H1 (cell line): Measurements from ENCODE around the gene ASXL2. TPM values are rescaled to one million over a fixed set of nuclear protein-coding genes. Genes with fewer than 3 reads are reported as not detected.

ENCODE experiments used
- CTCF ChIA-PET: fragments of 300-600 bp; sonication (Branson Sonifier 250); formaldehyde crosslinking; loops from one replicate; lab custom pipeline; 2021; ENCODE audit not compliant: partially characterized antibody; lab: Charles Lee
- POLR2A ChIA-PET: fragments of 300-600 bp; sonication (Branson Sonifier 250); formaldehyde crosslinking; loops from one replicate; lab custom pipeline; 2021; ENCODE audit warnings: inconsistent platforms; ENCODE audit not compliant: partially characterized antibody; lab: Charles Lee
- DNase-seq, 2 experiments: peaks; one replicate each; pipeline versions ENCODE4 v3.0.0 to v3.0.0-alpha.2; 2010 to 2022; ENCODE audit warnings: low spot score in 2 of 2, low read depth in 1 of 2, mixed read lengths in 1 of 2
- FAIRE-seq: peaks from 2 replicates; lab custom pipeline; 2011; peaks lifted over from hg19 to GRCh38; lab: Jason Lieb, UNC
- H2AFZ ChIP-seq: 2 replicates; pipeline ENCODE4 v1.8.1; 2012; ENCODE audit warnings: low read length, inconsistent platforms
- H2AK5ac ChIP-seq: 2 replicates; pipeline ENCODE4 v1.6.1; 2013; ENCODE audit warnings: low read depth, low read length
- H2BK120ac ChIP-seq: replicated peaks from 2 replicates; pipeline ENCODE3; 2013; ENCODE audit warnings: low read depth, low read length, inconsistent platforms
- H2BK12ac ChIP-seq: 2 replicates; pipeline ENCODE4 v1.6.1; 2013; ENCODE audit warnings: low read depth, low read length
- H2BK15ac ChIP-seq: 2 replicates; pipeline ENCODE4 v1.6.1; 2013; ENCODE audit warnings: low read length
- H2BK20ac ChIP-seq: 2 replicates; pipeline ENCODE4 v1.6.1; 2013; ENCODE audit warnings: low read length
- H2BK5ac ChIP-seq: 2 replicates; pipeline ENCODE4 v1.6.1; 2013; ENCODE audit warnings: low read depth, low read length
- H3K14ac ChIP-seq: 2 replicates; pipeline ENCODE4 v1.6.1; 2013; ENCODE audit warnings: inconsistent platforms; ENCODE audit not compliant: insufficient read length
- H3K18ac ChIP-seq: 2 replicates; pipeline ENCODE4 v1.6.1; 2013; ENCODE audit warnings: low read length; ENCODE audit errors: extremely low read depth
- H3K23ac ChIP-seq: 2 replicates; pipeline ENCODE4 v1.6.1; 2013; ENCODE audit warnings: inconsistent platforms; ENCODE audit not compliant: insufficient read length
- H3K23me2 ChIP-seq: 2 replicates; pipeline ENCODE4 v1.6.1; 2013; ENCODE audit warnings: low read depth, low read length
- H3K27ac ChIP-seq: 2 replicates; pipeline ENCODE4 v1.6.1; 2011; ENCODE audit warnings: low read depth, low read length, inconsistent platforms
- H3K27me3 ChIP-seq, 4 experiments: replicated peaks in 1 of 4; 1 replicate in 1 of 4; 2 replicates in 3 of 4; pipeline versions ENCODE4 v1.6.1 to v1.8.1; 2011 to 2013; ENCODE audit warnings: low read length in 3 of 4, mild to moderate bottlenecking in 3 of 4, inconsistent platforms in 2 of 4, mixed read lengths in 2 of 4, moderate library complexity in 1 of 4; ENCODE audit not compliant: control insufficient read depth in 3 of 4, insufficient read depth in 3 of 4; ENCODE audit errors: extremely low read depth in 1 of 4
- H3K36me3 ChIP-seq, 4 experiments: 2 replicates each; pipeline versions ENCODE4 v1.6.1 to v1.8.1; 2011 to 2013; ENCODE audit warnings: mild to moderate bottlenecking in 4 of 4, low read length in 3 of 4, moderate library complexity in 2 of 4, control low read depth in 1 of 4, inconsistent platforms in 1 of 4; ENCODE audit not compliant: insufficient read depth in 4 of 4, control insufficient read depth in 2 of 4
- H3K4ac ChIP-seq: replicated peaks from 2 replicates; pipeline ENCODE3; 2013; ENCODE audit warnings: low read length, low read depth, mixed read lengths, inconsistent platforms; ENCODE audit not compliant: insufficient read length
- H3K4me1 ChIP-seq, 4 experiments: replicated peaks in 1 of 4; 1 replicate in 1 of 4; 2 replicates in 3 of 4; pipeline versions ENCODE4 v1.6.1 to v1.8.1; 2011 to 2013; ENCODE audit warnings: low read length in 3 of 4, inconsistent platforms in 2 of 4, mixed read lengths in 1 of 4; ENCODE audit not compliant: insufficient read depth in 4 of 4, control insufficient read depth in 3 of 4
- H3K4me2 ChIP-seq, 2 experiments: 2 replicates each; pipeline versions ENCODE4 v1.6.1 to v1.8.1; 2011 to 2013; ENCODE audit warnings: low read depth in 2 of 2, low read length in 2 of 2, control low read depth in 1 of 2, inconsistent platforms in 1 of 2, mild to moderate bottlenecking in 1 of 2; ENCODE audit not compliant: insufficient read depth in 1 of 2
- H3K4me3 ChIP-seq, 4 experiments: fragments of 200-600, 300-600 bp in 1 of 4; sonication (generic), shearing (Covaris generic), sonication (Bioruptor Twin) in 1 of 4; 2 replicates each; pipeline versions ENCODE4 v1.5.1 to v1.8.1; 2011 to 2016; ENCODE audit warnings: low read length in 4 of 4, low read depth in 3 of 4, control low read depth in 2 of 4, inconsistent platforms in 2 of 4, mild to moderate bottlenecking in 2 of 4, mixed read lengths in 1 of 4, moderate library complexity in 1 of 4; ENCODE audit not compliant: insufficient read depth in 2 of 4; ENCODE audit errors: extremely low read depth in 1 of 4
- H3K56ac ChIP-seq: replicated peaks from 2 replicates; pipeline ENCODE3; 2013; ENCODE audit warnings: low read depth, mild to moderate bottlenecking, mixed read lengths, low read length, inconsistent platforms; ENCODE audit not compliant: insufficient read length
- H3K79me1 ChIP-seq: 2 replicates; pipeline ENCODE4 v1.6.1; 2013; ENCODE audit warnings: low read depth, low read length, control low read depth
- H3K79me2 ChIP-seq, 2 experiments: 2 replicates each; pipeline versions ENCODE4 v1.6.1 to v1.8.1; 2012 to 2013; ENCODE audit warnings: low read length in 2 of 2, mild to moderate bottlenecking in 2 of 2, inconsistent platforms in 1 of 2; ENCODE audit not compliant: insufficient read depth in 2 of 2, control insufficient read depth in 1 of 2
- H3K9ac ChIP-seq, 4 experiments: replicated peaks in 1 of 4; 1 replicate in 1 of 4; 2 replicates in 3 of 4; pipeline versions ENCODE4 v1.6.1 to v1.8.1; 2011 to 2013; ENCODE audit warnings: low read depth in 3 of 4, low read length in 3 of 4, control low read depth in 2 of 4, mild to moderate bottlenecking in 2 of 4, moderate library complexity in 2 of 4, inconsistent platforms in 1 of 4; ENCODE audit errors: extremely low read depth in 1 of 4
- H3K9me3 ChIP-seq, 2 experiments: 2 replicates each; pipeline versions ENCODE4 v1.6.1 to v1.8.1; 2012 to 2013; ENCODE audit warnings: mild to moderate bottlenecking in 2 of 2, moderate library complexity in 2 of 2, control low read depth in 1 of 2, inconsistent platforms in 1 of 2, low read depth in 1 of 2, low read length in 1 of 2, mixed read lengths in 1 of 2; ENCODE audit not compliant: insufficient read depth in 2 of 2
- H4K20me1 ChIP-seq, 2 experiments: replicated peaks in 1 of 2; 2 replicates each; pipeline versions ENCODE3 to v1.8.1; 2011 to 2013; ENCODE audit warnings: inconsistent platforms in 2 of 2, low read length in 2 of 2, mild to moderate bottlenecking in 1 of 2; ENCODE audit not compliant: insufficient read depth in 2 of 2, control insufficient read depth in 1 of 2
- H4K5ac ChIP-seq: 2 replicates; pipeline ENCODE4 v1.6.1; 2013; ENCODE audit warnings: low read length, low read depth, mixed read lengths, inconsistent platforms; ENCODE audit not compliant: insufficient read length
- H4K8ac ChIP-seq: 2 replicates; pipeline ENCODE4 v1.8.0; 2013; ENCODE audit warnings: mild to moderate bottlenecking, moderate library complexity, low read length, inconsistent platforms; ENCODE audit not compliant: insufficient read depth; ENCODE audit errors: extremely low read depth
- H4K91ac ChIP-seq: replicated peaks from 2 replicates; pipeline ENCODE3; 2013; ENCODE audit warnings: low read length, mixed read lengths, inconsistent platforms; ENCODE audit not compliant: insufficient read length
- ATF2 ChIP-seq: IDR thresholded peaks from 2 replicates; pipeline ENCODE4 v1.6.1; 2012; ENCODE audit warnings: low read length, inconsistent platforms
- ATF3 ChIP-seq: IDR thresholded peaks from 2 replicates; pipeline ENCODE4 v1.6.1; 2011; ENCODE audit warnings: low read depth, mild to moderate bottlenecking, low read length; ENCODE audit not compliant: insufficient read depth
- E2F6 ChIP-seq: IDR thresholded peaks from 2 replicates; pipeline ENCODE4 v1.6.1; 2012; ENCODE audit warnings: inconsistent platforms
- KDM5A ChIP-seq: fragments of 200-600 bp; IDR thresholded peaks from 2 replicates; pipeline ENCODE4 v1.7.1; 2012; ENCODE audit warnings: mild to moderate bottlenecking, low read length, inconsistent platforms, mixed read lengths
- POLR2AphosphoS5 ChIP-seq: IDR thresholded peaks from 2 replicates; pipeline ENCODE4 v1.6.1; 2011; ENCODE audit warnings: low read depth, low read length
- RFX5 ChIP-seq: IDR thresholded peaks from 2 replicates; pipeline ENCODE4 v1.6.1; 2011; ENCODE audit warnings: low read depth, low read length, improper control_type of control experiment, borderline replicate concordance
- SRF ChIP-seq: IDR thresholded peaks from 2 replicates; pipeline ENCODE4 v1.6.1; 2011; ENCODE audit warnings: mild to moderate bottlenecking, low read depth, low read length, moderate library complexity
- WGBS, 2 experiments: shearing (Covaris generic) in 1 of 2; methylation state at CpG; one replicate each; pipeline versions ENCODE4 v1.1.6 to v1.1.7; 2013 to 2015; ENCODE audit warnings: low lambda C conversion rate in 2 of 2, mixed read lengths in 2 of 2, inconsistent platforms in 1 of 2, low coverage in 1 of 2, missing lambda C conversion rate in 1 of 2; ENCODE audit not compliant: insufficient replicate concordance in 2 of 2, insufficient coverage in 1 of 2, insufficient read length in 1 of 2; ENCODE audit errors: extremely low coverage in 1 of 2, missing lambda C conversion rate in 1 of 2; 5-methylcytosine and 5-hydroxymethylcytosine counted together
- polyA plus RNA-seq, 7 experiments: library from polyadenylated mRNA; depleted of rRNA in 3 of 7; stranded (reverse) in 5 of 7; unstranded in 2 of 7; fragments of >200 nt in 5 of 7; fragments of 200-250 nt in 2 of 7; gene quantifications; 1 replicate in 5 of 7; 2 replicates in 1 of 7; 4 replicates in 1 of 7; pipeline versions ENCODE4 v1.2.1 to v1.2.3, GENCODE V29; 2011 to 2013; ENCODE audit warnings: missing spikeins in 2 of 7, mixed read lengths in 2 of 7
- total RNA-seq: library from RNA; stranded (reverse); fragmentation: NEBNext Ultra II Directional; extraction: Animal tissue kit (Norgen Biotek cat#: 25700); gene quantifications from 2 replicates; pipeline ENCODE4 v1.2.1, GENCODE V29; 2021

The ASXL2 gene
- total and polyA plus RNA-seq, 2 of the 8 experiments (the other 6 are each of a cell fraction or from before 2014, with no cell fraction given), result 7.2 to 41.3 TPM

GRCh38 chr2:25726522-25726921 is 151.8 kb downstream of the ASXL2 start:
- no peaks in the 10 kb centered on the region; a peak in 1 of 4 replicates for H3K9me3 ChIP-seq
- no peaks in the 10 kb centered on the region for H3K23me2 ChIP-seq
- H3K18ac ChIP-seq, result no peak overlapping the region
- no peaks in the 10 kb centered on the region for H3K79me1 ChIP-seq
- no peak overlapping the region for H4K8ac ChIP-seq
- H2BK5ac ChIP-seq, result no peak overlapping the region
- FAIRE-seq (no peak), DNase-seq (no peak)
- no peak overlapping the region for H3K4ac ChIP-seq
- no peak overlapping the region for H4K91ac ChIP-seq
- ChIA-PET POLR2A (no interaction called here), CTCF (interaction anchor here (0.7 to 0.9 kb wide), 2 partner anchors 9 to 12 kb away, joined by 3 read pairs; no protein-coding TSS in a partner anchor)
- H2AFZ ChIP-seq, result no peak overlapping the region
- no peak overlapping the region for H2BK20ac ChIP-seq
- H4K20me1 ChIP-seq, result no peaks in the 10 kb centered on the region
- no peak overlapping the region for H3K56ac ChIP-seq
- H3K23ac ChIP-seq, result no peak overlapping the region
- H2AK5ac ChIP-seq, result no peak overlapping the region
- H2BK15ac ChIP-seq, result no peak overlapping the region
- no peak overlapping the region for H2BK120ac ChIP-seq
- H3K27ac ChIP-seq, result no peak overlapping the region
- no peak overlapping the region for H4K5ac ChIP-seq
- H3K4me1 ChIP-seq, result no peaks in the 10 kb centered on the region
- H3K36me3 ChIP-seq, result no peaks in the 10 kb centered on the region
- H3K27me3 ChIP-seq, result no peaks in the 10 kb centered on the region
- no peak overlapping the region for H3K4me2 ChIP-seq
- H2BK12ac ChIP-seq, result no peak overlapping the region
- TF ChIP-seq ATF3 (no peak), SRF (no peak), E2F6 (no peak), RFX5 (no peak), ATF2 (no peak), KDM5A (no peak), POLR2AphosphoS5 (no peak)
- no peak overlapping the region for H3K9ac ChIP-seq
- WGBS, 2 experiments, result 72% methylated on average over 3 of the region's 3 CpGs; no CpG with 5 or more reads in 1 of the 2 experiments
- no peak overlapping the region for H3K4me3 ChIP-seq
- no peaks in the 10 kb centered on the region for H3K79me2 ChIP-seq
- H3K14ac ChIP-seq, result no peak overlapping the region
